Kidney (tissue), 2 donors: ENCODE results near the gene SLC6A16. TPM values are rescaled to one million over a fixed set of nuclear protein-coding genes. Genes with fewer than 3 reads are reported as not detected.

Source experiments
- microRNA-seq: library from miRNA; unstranded; fragments of <30 nt; microRNA quantifications from one replicate; pipeline ENCODE4 v1.2.0, GENCODE V29; 2020
- polyA plus RNA-seq: library from polyadenylated mRNA; stranded (reverse); fragments of 350-450 nt; fragmentation: Illumina TruSeq; extraction: RNeasy Lipid Tissue Mini Kit (QIAGEN cat#74804); gene quantifications from one replicate; pipeline ENCODE4 v1.2.3, GENCODE V29; 2014; ENCODE audit warnings: low read depth, low replicate concordance; ENCODE audit not compliant: insufficient read depth
- total RNA-seq: library from RNA; stranded (reverse); fragmentation: NEBNext Ultra II Directional; extraction: Animal tissue kit (Norgen Biotek cat#: 25700); gene quantifications from one replicate; pipeline ENCODE4 v1.2.1, GENCODE V29; 2021
- donor health status: DM: yes; HTN: yes; CAD: no.

Gene SLC6A16
- total and polyA plus RNA-seq, 2 donors from 2014 or later = 1.5 to 3.7 TPM

Small RNA genes within 50 kb of the gene (microRNA-seq; reads per million reads assigned to microRNA genes)
- gene MIR4324 = not detected

Other genes starting within 250 kb of the SLC6A16 start
- 203 TPM for gene SNRNP70, start 239.7 kb downstream of the SLC6A16 start, total RNA-seq
- 144 TPM for gene SNRNP70, start 239.7 kb downstream of the SLC6A16 start, polyA plus RNA-seq
- 4.7 TPM for gene LIN7B, start 210.8 kb downstream of the SLC6A16 start, total RNA-seq
- gene LIN7B, start 210.8 kb downstream of the SLC6A16 start, polyA plus RNA-seq = 9.7 TPM
- gene C19orf73, start 206.0 kb downstream of the SLC6A16 start, total RNA-seq = 0.82 TPM
- 3.9 TPM for gene C19orf73, start 206.0 kb downstream of the SLC6A16 start, polyA plus RNA-seq
- gene PPFIA3, start 205.6 kb downstream of the SLC6A16 start, total RNA-seq = 7.1 TPM
- gene PPFIA3, start 205.6 kb downstream of the SLC6A16 start, polyA plus RNA-seq = 20.0 TPM
- 7.0 TPM for gene HRC, start 169.8 kb downstream of the SLC6A16 start, total RNA-seq
- gene HRC, start 169.8 kb downstream of the SLC6A16 start, polyA plus RNA-seq = 4.2 TPM
- 89.1 TPM for gene TRPM4, start 167.4 kb downstream of the SLC6A16 start, total RNA-seq
- gene TRPM4, start 167.4 kb downstream of the SLC6A16 start, polyA plus RNA-seq = 47.6 TPM
- gene CD37, start 10.2 kb upstream of the SLC6A16 start, total RNA-seq = 35.7 TPM
- 3.8 TPM for gene CD37, start 10.2 kb upstream of the SLC6A16 start, polyA plus RNA-seq
- 30.2 TPM for gene TEAD2, start 37.2 kb upstream of the SLC6A16 start, total RNA-seq
- gene TEAD2, start 37.2 kb upstream of the SLC6A16 start, polyA plus RNA-seq = 15.7 TPM
- gene DKKL1, start 38.7 kb upstream of the SLC6A16 start, total RNA-seq = 0.57 TPM
- gene DKKL1, start 38.7 kb upstream of the SLC6A16 start, polyA plus RNA-seq = 0.95 TPM
- gene KASH5, start 63.1 kb upstream of the SLC6A16 start, total RNA-seq = not detected
- not detected for gene KASH5, start 63.1 kb upstream of the SLC6A16 start, polyA plus RNA-seq
- gene PTH2, start 98.2 kb upstream of the SLC6A16 start, total RNA-seq = not detected
- not detected for gene PTH2, start 98.2 kb upstream of the SLC6A16 start, polyA plus RNA-seq
- gene GFY, start 100.2 kb upstream of the SLC6A16 start, total RNA-seq = not detected
- gene GFY, start 100.2 kb upstream of the SLC6A16 start, polyA plus RNA-seq = not detected
- gene SLC17A7, start 116.3 kb upstream of the SLC6A16 start, total RNA-seq = 1.4 TPM
- 0.45 TPM for gene SLC17A7, start 116.3 kb upstream of the SLC6A16 start, polyA plus RNA-seq
- 74.0 TPM for gene PIH1D1, start 126.6 kb upstream of the SLC6A16 start, total RNA-seq
- gene PIH1D1, start 126.6 kb upstream of the SLC6A16 start, polyA plus RNA-seq = 97.2 TPM
- gene ALDH16A1, start 128.0 kb upstream of the SLC6A16 start, total RNA-seq = 31.8 TPM
- gene ALDH16A1, start 128.0 kb upstream of the SLC6A16 start, polyA plus RNA-seq = 26.8 TPM
- 12.5 TPM for gene FLT3LG, start 149.0 kb upstream of the SLC6A16 start, total RNA-seq
- 7.4 TPM for gene FLT3LG, start 149.0 kb upstream of the SLC6A16 start, polyA plus RNA-seq
- gene RPL13A, start 162.4 kb upstream of the SLC6A16 start, total RNA-seq = 2,090 TPM
- gene RPL13A, start 162.4 kb upstream of the SLC6A16 start, polyA plus RNA-seq = 3,309 TPM
- 1,449 TPM for gene RPS11, start 171.2 kb upstream of the SLC6A16 start, total RNA-seq
- 3,462 TPM for gene RPS11, start 171.2 kb upstream of the SLC6A16 start, polyA plus RNA-seq
- gene FCGRT, start 187.5 kb upstream of the SLC6A16 start, total RNA-seq = 235 TPM
- 317 TPM for gene FCGRT, start 187.5 kb upstream of the SLC6A16 start, polyA plus RNA-seq
- 18.4 TPM for gene RCN3, start 202.8 kb upstream of the SLC6A16 start, total RNA-seq
- gene RCN3, start 202.8 kb upstream of the SLC6A16 start, polyA plus RNA-seq = 27.5 TPM